HG02571 (cell line): ENCODE results near the gene RNPC3.
A peak's percentile ranks its signal among the peaks of the same experiment; 100 is the strongest.

Experiments
- ATAC-seq: cut with Tn5 transposase; IDR thresholded peaks from one replicate; pipeline ENCODE4 v1.9.1; 2021; ENCODE audit warnings: mild to moderate bottlenecking, moderate library complexity; ENCODE audit not compliant: unreplicated experiment

Gene RNPC3, protein sequence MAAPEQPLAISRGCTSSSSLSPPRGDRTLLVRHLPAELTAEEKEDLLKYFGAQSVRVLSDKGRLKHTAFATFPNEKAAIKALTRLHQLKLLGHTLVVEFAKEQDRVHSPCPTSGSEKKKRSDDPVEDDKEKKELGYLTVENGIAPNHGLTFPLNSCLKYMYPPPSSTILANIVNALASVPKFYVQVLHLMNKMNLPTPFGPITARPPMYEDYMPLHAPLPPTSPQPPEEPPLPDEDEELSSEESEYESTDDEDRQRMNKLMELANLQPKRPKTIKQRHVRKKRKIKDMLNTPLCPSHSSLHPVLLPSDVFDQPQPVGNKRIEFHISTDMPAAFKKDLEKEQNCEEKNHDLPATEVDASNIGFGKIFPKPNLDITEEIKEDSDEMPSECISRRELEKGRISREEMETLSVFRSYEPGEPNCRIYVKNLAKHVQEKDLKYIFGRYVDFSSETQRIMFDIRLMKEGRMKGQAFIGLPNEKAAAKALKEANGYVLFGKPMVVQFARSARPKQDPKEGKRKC

DNA sequence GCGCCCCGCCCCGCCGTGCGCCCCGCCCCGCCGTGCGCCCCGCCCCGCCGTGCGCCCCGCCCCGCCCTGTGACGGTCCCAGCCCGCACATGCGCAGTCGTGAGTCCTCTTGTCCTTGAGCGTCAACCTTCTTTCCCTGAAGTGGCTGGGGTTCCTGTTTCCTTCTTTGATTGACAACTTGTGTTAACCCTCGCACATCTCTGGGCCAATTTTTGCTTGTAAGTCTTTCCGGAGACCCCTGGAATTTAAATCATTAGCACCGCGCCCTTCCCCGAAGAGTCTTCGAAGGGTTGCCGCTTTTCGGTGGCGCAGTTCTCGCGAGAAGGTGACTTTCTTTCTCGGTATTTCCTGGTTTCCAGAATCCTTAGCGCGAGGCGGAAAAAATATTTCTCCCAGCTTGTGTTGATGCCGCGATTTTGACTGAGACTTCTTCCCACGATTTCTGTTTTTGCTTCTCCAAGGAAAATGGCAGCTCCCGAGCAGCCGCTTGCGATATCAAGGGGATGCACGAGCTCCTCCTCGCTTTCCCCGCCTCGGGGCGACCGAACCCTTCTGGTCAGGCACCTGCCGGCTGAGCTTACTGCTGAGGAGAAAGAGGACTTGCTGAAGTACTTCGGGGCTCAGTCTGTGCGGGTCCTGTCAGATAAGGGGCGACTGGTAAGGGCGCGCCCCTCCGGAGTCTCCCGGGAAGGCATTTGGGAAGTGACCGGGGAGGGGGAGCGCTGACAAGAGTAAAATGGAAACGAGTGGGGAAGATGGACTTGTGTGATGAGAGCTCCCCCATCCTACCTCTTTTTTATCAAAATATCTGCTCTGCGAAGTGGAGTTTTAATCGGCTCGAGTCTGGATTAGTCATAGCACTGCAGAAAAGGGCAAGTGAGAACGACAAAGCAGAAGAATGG is at the start of gene RNPC3:
TSS of gene RNPC3 (plus strand) at position 93 of the 901 bp plus-strand sequence. CDS start at position 465, 372 bp downstream.
- ATAC-seq = peak; percentile 75

DNA sequence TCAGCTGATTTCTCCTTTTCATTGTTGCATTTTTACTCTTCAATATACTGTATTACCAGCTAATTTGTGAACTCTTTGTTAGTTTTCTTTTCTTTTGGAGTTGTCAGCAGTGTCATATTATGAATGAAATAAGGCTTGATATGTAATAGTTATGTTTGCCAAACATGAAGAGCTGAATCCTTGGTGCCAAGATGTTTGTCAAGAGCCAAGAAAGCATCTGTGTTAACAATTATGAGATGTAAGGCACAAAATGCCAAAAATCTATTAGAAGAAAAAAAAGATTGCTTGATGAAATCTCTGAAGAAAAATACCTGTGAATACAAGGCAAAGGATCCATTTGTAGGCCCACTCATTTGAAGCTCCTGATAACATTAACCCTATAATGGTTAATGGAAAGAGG is 48.4 kb upstream of the RNPC3 start:
- ATAC-seq = no peak

DNA sequence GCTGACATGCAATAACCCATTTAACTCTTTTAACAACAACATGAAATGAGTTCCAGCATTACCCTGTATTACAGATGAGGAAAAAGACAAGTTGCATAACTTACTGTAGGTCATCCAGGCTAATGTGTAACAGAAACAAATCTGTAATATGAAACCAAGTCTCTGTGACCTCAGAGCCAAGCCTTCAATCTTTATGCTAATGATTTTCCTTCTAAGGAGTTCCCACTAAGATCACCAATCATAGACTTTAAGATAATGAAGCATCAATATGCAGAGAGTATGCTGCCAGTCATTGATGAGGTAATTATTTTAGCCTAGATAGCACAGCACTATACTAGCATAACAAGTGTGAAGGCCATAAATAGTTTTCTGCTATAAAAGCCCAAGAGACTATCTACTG is 35.6 kb upstream of the RNPC3 start:
- no peak for ATAC-seq

DNA sequence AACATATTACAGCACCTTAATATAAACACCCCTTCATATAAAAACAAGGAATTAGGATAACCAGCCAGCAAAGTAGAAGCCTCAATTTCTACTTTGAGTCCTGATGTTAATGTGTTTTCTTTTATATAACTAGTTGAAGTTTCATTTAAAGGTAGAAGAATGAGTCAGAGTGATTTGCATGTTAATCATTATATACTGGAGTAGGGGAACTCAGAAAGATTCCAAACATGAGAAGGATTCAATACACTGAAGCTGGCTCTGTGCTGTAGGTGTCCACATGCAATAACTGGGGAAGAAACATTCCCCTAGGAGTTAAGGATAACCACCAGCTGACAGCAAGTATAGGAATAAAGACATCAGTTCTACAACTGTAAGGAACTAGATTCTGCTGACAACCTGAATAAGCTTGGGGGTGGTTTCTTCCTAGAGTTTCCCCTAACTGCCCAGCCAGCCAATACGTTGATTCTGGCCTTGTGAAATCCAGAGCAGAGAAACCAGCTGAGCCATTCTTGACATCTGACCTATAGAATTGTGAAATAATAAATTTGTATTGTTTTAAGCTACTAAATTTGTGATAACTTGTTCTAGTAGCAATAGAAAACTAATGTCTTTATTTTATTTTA is 33.4 kb upstream of the RNPC3 start:
- ATAC-seq = no peak

DNA sequence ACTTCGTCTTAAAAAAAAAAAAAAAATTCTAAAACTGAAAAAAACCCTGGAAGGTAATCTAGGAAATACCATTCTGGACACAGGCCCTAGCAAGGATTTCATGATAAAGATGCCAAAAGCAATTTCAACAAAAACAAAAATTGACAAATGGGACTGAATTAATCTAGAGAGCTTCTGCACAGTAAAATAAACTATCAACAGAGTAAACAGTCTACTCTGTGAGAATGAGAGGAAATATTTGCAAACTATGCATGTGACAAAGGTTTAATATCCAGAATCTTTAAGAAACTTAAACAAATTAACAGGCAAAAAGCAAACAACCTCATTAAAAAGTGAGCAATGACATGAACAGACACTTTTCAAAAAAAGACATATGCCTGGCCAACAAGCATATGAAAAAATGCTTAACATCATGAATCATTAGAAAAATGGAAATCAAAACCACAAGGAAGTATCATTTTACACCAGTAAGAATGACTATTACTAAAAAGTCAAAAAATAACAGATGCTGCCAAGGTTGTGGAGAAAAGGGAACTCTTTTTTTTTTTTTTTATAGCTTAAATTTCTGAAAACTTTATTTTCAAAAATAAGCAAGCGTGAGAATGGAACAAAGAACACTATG is 29.4 kb upstream of the RNPC3 start:
- no peak for ATAC-seq

DNA sequence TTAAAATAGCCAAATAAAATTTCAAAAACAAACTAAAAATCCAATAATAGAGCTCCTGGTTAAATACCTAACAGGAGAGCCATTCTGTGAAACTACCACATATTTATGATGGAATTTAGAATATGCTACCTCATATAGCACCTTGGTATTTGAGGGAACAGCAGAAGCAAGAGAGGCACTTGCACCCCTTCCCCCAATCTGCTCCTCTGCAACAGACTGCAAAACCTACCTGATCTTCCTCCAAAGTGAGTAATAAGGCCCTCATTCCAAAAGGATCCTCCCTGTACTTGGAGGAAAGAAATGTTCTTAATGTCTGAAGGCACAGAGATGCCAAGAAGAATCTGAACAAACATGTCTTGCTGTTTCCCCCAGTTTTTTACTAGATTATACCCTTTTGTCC is 28.1 kb upstream of the RNPC3 start:
- ATAC-seq = no peak

DNA sequence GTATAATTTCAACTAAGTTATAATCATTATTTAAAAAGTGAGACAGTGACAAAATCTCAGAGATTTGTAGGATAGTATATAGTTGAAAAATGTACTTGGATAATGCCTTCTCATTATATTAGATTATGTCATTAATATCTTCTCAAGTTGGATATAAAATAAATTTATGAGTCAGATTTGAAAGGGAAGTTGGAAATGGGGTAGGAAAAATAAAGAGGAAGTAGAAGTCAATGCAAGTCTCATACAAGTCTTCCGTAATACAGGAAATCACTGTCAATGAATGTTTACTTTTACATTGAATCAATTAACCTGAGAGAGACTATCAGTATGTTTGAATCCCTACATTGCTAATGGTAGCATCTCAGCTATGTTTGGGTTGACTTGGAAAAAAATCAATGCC is 16.2 kb upstream of the RNPC3 start:
- ATAC-seq = no peak

DNA sequence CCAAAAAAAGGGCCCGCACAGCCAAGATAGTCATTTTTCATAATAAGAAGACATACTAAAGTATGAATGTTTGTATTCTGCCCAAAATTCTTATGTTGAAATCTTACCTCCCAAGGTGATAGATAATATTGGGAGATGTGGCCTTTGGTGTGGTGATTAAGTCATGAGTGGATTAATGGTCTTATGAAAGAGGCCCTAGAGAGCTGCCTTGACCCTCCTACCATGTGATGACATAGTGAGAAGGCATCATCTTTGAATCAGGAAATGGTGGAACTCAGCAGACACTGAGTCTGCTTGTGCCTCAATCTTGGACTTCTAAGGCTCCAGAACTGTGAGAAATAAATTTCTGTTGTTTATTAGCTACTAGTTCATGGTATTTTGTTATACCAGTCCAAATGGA is 11.8 kb upstream of the RNPC3 start:
- ATAC-seq = no peak

DNA sequence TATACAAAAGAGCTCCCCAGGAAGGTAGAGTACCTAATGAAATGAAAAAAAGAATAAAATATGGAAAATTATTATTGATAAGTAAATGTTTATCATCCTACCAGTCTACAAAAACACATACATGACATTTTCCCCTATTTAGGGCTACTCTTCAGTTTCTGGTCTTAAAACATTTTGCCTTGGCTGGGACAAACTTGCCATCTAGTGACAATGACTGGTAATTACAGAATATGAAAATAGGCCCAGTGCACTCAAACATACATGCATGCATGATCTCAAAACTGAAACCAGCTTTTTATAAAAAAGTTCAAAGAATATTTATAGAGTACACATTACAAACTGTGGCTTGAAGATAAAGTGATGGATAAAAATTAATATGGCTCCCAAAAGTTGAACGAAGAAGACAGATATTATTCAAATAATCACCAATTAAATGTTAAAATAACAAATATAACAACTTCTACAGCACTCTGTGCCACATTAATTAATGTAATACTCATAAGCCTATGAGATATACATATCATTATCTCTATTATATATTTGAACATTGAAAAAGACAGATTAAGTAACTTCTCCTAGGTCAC is 10.5 kb upstream of the RNPC3 start:
- ATAC-seq = peak; percentile 54

DNA sequence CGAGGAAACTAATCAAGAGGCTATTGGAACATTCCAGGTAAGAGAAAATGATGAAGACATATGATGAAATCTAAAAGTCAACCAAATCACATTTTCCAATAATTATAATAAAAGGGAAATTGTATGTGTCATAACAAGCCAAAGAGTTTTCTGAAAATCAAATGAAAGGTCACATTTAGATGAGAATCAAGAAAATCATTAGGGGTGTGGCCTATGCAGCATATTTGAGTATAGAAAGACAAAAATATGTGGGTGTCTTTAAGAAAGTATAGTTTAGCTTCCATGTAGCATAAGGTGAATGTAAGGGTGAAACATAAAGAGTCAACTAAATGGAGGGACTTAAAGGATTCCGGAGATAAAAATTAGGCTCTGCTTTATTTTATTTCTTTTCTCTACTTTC is 9.2 kb upstream of the RNPC3 start:
- no peak for ATAC-seq

DNA sequence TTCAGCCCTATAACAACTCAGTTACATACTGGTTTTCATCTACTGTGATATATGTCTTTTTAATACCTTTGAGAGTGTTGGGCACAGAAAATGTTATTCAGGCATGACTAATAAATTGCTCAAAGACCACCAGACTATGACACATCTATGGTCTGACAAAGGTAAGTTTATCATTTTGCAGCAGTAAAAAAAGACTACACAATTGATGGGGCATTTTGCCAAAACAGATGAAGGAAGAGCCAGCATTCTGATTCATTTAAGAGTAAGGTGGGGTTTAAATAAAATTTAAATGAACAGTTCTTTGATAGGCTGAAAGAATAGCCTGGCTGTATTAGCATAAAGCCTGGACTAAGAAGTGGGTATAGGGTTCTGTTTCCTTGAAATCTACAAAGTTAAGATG is 8.8 kb upstream of the RNPC3 start:
- no peak for ATAC-seq

DNA sequence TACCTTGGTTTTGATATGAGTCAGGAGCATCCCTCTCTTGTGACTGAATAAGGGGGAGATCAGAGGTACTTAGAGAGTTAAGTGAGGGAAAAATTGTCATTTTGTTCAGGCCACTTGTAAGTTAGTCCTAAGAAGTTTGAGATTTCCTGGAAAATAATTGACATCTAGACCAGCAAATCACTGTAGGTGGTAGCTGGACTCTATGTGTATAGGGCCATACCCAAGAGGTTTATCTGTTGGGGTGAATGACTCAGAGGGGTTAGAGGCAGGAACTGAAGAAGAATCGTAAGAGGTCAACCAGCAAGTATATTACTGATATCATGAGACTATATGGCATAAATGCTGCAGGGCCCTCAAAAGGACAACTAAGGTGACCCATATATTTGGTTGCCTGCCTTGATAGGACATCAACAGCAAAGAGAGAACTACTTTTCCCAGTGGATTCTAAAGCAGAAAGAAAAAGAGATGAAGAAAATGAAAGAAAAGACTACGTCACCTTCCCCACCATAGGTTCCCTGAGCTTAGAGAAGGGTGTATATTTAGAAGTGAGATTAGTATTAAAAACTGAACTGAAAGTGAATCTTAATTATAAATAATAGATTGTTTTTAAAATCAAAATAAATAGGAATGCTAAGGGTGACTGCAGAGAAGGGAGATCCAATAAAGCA is 8.0 kb upstream of the RNPC3 start:
- peak; percentile 88 for ATAC-seq

DNA sequence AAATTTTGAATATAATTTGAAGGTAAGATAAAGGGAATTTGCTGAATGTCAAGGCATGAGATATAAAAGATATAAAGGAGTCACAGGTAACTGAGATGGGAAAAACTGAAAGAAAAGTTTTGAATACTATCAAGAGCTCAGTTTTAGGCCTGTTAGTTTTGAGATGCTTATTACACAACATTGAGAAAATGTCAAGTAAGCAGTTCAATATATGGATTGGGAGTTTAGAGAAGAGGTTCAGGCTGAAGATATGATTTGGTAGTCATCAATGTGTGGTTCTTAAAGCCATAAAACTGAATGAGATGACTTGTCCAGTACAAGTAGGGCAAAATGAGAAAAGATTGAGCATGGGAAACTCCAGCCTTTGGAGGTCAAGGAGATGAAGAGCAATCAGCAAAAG is 4.7 kb upstream of the RNPC3 start:
- no peak for ATAC-seq

DNA sequence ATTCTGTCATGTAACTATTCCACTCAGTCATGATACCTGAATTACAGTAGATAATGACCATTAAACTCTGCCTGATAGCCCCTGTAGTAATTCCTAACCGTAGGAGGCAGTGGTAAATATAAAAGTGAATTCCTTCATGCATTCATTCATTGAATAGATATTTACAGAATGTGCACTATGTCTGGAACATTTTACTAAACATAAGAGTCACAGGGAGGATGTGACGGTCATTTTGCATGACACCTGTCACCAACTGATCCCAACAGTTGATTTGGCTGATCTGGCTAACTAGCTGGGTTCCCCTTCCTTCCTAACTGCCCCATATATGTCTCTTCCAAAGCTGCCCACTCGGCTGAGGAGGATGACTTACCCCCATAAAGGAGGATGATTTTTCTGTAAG is 2.2 kb upstream of the RNPC3 start:
- no peak for ATAC-seq

DNA sequence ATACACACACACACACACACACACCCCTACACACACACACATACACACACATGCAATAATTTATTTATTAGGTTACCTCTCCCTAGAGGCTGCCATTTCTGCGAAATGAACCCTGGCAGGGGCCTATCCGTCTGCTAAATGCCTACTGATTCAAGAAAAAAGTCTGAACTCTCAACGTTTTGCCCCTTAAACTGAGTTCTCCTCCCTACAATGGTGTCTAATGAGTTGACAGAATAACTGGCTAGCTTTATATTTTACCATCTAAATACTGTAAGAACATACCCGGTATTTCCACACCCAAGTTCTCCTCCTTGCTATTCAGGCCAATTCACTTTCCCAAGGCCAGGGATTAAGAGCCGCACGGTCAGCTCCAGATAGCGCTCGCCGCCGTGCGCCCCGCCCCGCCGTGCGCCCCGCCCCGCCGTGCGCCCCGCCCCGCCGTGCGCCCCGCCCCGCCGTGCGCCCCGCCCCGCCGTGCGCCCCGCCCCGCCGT is 339 bp upstream of the RNPC3 start:
- ATAC-seq = peak; percentile 57

DNA sequence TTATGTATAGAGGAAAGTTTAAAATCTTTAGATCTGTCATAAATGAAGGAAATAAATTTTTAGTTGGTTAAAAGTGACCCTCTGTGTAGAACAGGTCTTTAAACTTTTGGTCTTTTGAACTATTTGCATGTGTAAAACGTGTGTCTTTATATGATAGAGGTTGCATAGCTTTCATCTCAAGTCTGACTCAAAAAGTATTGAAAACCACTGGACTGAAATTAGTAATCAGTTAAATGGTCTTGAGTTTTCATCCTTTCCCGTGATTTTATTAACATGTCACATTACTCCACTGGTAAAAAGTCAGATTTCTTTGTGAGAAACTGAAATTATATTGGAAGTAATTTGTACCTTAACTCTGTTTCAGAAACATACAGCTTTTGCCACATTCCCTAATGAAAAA is 1.8 kb downstream of the RNPC3 start:
- no peak for ATAC-seq

DNA sequence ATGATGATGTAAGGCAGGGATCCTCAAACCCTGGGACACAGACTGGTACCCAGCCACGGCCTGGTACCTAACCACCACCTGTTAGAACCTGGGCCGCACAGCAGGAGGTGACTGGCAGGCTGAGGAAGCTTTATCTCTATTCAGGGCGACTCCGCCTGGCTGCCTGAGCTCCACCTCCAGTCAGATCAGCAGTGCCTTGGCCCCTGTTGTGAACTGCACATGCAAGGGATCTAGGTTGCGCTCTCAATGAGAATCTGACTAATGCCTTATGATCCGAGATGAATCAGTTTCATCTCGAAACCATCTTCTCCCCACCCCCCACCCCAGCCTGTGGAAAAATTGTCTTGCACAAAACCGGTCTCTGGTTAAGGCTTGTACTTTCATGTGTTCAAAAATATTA is 4.2 kb downstream of the RNPC3 start:
- no peak for ATAC-seq

DNA sequence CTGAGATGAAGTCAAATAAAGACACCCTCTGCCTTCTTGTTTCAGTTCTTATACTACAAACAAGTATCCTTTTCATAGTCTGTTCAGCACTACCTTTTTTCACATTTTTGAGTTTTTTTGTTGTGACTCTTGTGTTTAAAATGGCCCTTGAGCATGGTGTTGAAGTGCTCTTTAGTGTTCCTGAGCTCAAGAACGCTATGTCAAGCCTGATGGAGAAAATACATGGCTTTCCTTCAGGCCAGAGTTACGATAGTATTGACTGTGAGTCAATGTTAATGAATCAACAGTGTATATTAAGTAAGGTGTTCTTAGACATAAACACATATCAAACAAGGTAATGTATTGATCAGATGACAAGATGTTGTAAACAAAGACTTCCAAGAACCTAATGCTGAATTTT is 12.7 kb downstream of the RNPC3 start:
- no peak for ATAC-seq

DNA sequence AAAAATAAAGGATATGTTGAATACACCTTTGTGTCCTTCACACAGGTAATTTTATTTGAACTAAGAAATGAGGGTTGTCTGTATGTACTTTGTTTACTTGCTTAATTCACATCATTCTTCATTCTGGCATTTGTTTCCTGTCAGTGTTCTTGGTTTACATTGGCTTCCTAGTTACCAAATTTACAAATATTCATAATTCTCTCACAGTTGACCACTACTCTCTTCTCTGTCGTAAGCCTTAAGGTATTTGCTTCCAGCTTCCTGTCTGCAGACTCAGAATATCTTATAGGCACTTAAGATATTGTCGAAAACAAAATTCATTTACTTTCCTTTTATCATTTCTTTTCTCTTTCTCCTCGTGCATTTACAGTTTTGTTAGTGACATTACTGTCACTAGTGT is 15.9 kb downstream of the RNPC3 start:
- ATAC-seq = no peak

DNA sequence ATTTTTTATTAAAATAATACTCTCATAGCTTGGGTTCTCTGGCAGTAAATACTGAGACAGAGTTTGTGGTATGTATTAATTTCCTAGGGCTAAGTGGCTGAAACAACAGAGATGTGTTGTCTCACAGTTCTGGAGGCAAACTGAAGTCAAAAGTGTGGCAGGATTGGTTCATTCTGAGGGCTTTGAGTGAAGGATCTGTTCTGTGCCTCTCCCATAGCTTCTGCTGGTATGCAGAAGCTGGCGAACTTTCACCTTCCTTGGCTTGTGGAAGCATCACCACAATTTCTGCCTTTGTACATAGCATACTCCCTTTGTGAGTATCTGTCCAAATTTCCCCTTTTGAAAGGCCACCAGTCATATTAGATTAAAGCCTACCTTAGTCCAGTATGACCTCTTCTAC is 21.0 kb downstream of the RNPC3 start:
- ATAC-seq = no peak
